Endothelial cell of umbilical vein (primary cell): ENCODE data around the gene SLC25A34. TPM values are rescaled to one million over a fixed set of nuclear protein-coding genes. Genes with fewer than 3 reads are reported as not detected.

Source experiments
- BruUV-seq: library from RNA; stranded (reverse); fragments of 400-500 nt; replicated peaks from 2 replicates; lab custom pipeline; 2021; lab: Mats Ljungman, UMichigan
- CTCF ChIA-PET: fragments of 300-600, 350-600 bp; sonication (Branson Sonifier 250); formaldehyde crosslinking; loops from one replicate; lab custom pipeline; 2021; ENCODE audit warnings: antibody characterized with exemption, inconsistent platforms; lab: Charles Lee
- POLR2A ChIA-PET: fragments of 300-600, 350-600 bp; sonication (Branson Sonifier 250); formaldehyde crosslinking; loops from one replicate; lab custom pipeline; 2021; ENCODE audit warnings: antibody characterized with exemption, inconsistent platforms; lab: Charles Lee
- DNase-seq: peaks from one replicate; pipeline ENCODE4 v3.0.0-alpha.2; 2011; ENCODE audit warnings: low read depth, low spot score
- FAIRE-seq: peaks from 2 replicates; lab custom pipeline; 2011; peaks lifted over from hg19 to GRCh38; lab: Jason Lieb, UNC
- H2AFZ ChIP-seq: 2 replicates; pipeline ENCODE4 v1.6.0; 2012; ENCODE audit warnings: low read depth, low read length, control low read depth, inconsistent platforms
- H3K27ac ChIP-seq: 2 replicates; pipeline ENCODE4 v1.5.1; 2011; ENCODE audit warnings: low read depth, mild to moderate bottlenecking, control low read depth, low read length, moderate library complexity; ENCODE audit not compliant: insufficient read depth
- H3K27me3 ChIP-seq, 2 experiments: 2 replicates each; pipeline versions ENCODE4 v1.6.0 to v1.6.1; 2011; ENCODE audit warnings: low read length in 2 of 2, mixed read lengths in 1 of 2; ENCODE audit not compliant: control insufficient read depth in 2 of 2, insufficient read depth in 2 of 2
- H3K36me3 ChIP-seq, 2 experiments: 2 replicates in 1 of 2; 3 replicates in 1 of 2; pipeline ENCODE4 v1.5.1; 2011; ENCODE audit warnings: low read length in 2 of 2, mild to moderate bottlenecking in 1 of 2, moderate library complexity in 1 of 2; ENCODE audit not compliant: control insufficient read depth in 2 of 2, insufficient read depth in 2 of 2; ENCODE audit errors: extremely low read depth in 1 of 2
- H3K4me1 ChIP-seq: 3 replicates; pipeline ENCODE4 v1.5.1; 2011; ENCODE audit warnings: mild to moderate bottlenecking, low read length; ENCODE audit not compliant: control insufficient read depth, insufficient read depth; ENCODE audit errors: extremely low read depth
- H3K4me2 ChIP-seq: 2 replicates; pipeline ENCODE4 v1.6.1; 2011; ENCODE audit warnings: low read length, control low read depth, mixed read lengths; ENCODE audit not compliant: insufficient read depth
- H3K4me3 ChIP-seq, 3 experiments: fragments of 200-600 bp in 1 of 3; sonication (generic), shearing (Covaris generic) in 1 of 3; replicated peaks in 1 of 3; 2 replicates each; pipeline ENCODE4 v1.5.1; 2011 to 2016; ENCODE audit warnings: control low read depth in 3 of 3, low read length in 3 of 3, mild to moderate bottlenecking in 2 of 3, inconsistent platforms in 1 of 3, low read depth in 1 of 3, moderate library complexity in 1 of 3; ENCODE audit not compliant: insufficient read depth in 1 of 3
- H3K79me2 ChIP-seq: 2 replicates; pipeline ENCODE4 v1.6.0; 2012; ENCODE audit warnings: low read length, inconsistent platforms; ENCODE audit not compliant: control insufficient read depth, insufficient read depth
- H3K9ac ChIP-seq: replicated peaks from 2 replicates; pipeline ENCODE3; 2011; ENCODE audit warnings: low read length, control low read depth; ENCODE audit not compliant: insufficient read depth; ENCODE audit errors: extremely low read depth
- H3K9me1 ChIP-seq: replicated peaks from 3 replicates; pipeline ENCODE4 v1.6.0; 2011; ENCODE audit warnings: mild to moderate bottlenecking, low read length; ENCODE audit not compliant: control insufficient read depth, insufficient read depth; ENCODE audit errors: extremely low read depth
- H3K9me3 ChIP-seq: replicated peaks from 2 replicates; pipeline ENCODE4 v1.5.1; 2012; ENCODE audit warnings: low read length, inconsistent platforms; ENCODE audit not compliant: control insufficient read depth, insufficient read depth
- H4K20me1 ChIP-seq: replicated peaks from 2 replicates; pipeline ENCODE3; 2011; ENCODE audit warnings: mild to moderate bottlenecking, low read length; ENCODE audit not compliant: control insufficient read depth, insufficient read depth; ENCODE audit errors: extremely low read depth
- CTCF ChIP-seq, 2 donors: IDR thresholded peaks; 1 replicate in 1 of 2; 2 replicates in 1 of 2; pipeline ENCODE4 v1.5.1; 2011; ENCODE audit warnings: low read length in 2 of 2, mild to moderate bottlenecking in 2 of 2, moderate library complexity in 2 of 2, control low read depth in 1 of 2, inconsistent platforms in 1 of 2, low read depth in 1 of 2; ENCODE audit not compliant: insufficient read depth in 1 of 2; ENCODE audit errors: extremely low read depth in 1 of 2
- EZH2 ChIP-seq: IDR thresholded peaks from 2 replicates; pipeline ENCODE4 v1.6.1; 2012; ENCODE audit warnings: borderline replicate concordance, low read depth, mild to moderate bottlenecking, moderate library complexity, low read length, inconsistent platforms; ENCODE audit not compliant: severe bottlenecking
- FOS ChIP-seq: IDR thresholded peaks from 2 replicates; pipeline ENCODE4 v1.6.1; 2011; ENCODE audit warnings: mild to moderate bottlenecking, low read length, moderate library complexity, borderline replicate concordance; ENCODE audit not compliant: insufficient read depth
- JUN ChIP-seq: IDR thresholded peaks from 2 replicates; pipeline ENCODE4 v1.6.1; 2011; ENCODE audit warnings: borderline replicate concordance, low read depth; ENCODE audit not compliant: insufficient read length, insufficient read depth
- MYC ChIP-seq: IDR thresholded peaks from one replicate; pipeline ENCODE4 v1.6.1; 2011; ENCODE audit warnings: mild to moderate bottlenecking, low read depth, low read length
- POLR2A ChIP-seq: IDR thresholded peaks from 2 replicates; pipeline ENCODE4 v1.6.1; 2012; ENCODE audit warnings: low read depth, mild to moderate bottlenecking, control low read depth, low read length
- POLR2AphosphoS5 ChIP-seq: IDR thresholded peaks from 2 replicates; pipeline ENCODE4 v1.6.1; 2012; ENCODE audit warnings: low read depth, mild to moderate bottlenecking, control low read depth, low read length, moderate library complexity; ENCODE audit not compliant: insufficient read depth
- dilution Hi-C: fragments of 300-500 bp; cut with MboI; formaldehyde crosslinking; loops from one replicate; pipeline ENCODE4 v1.15.0; 2019; ENCODE audit warnings: low sequenced_read_pairs; ENCODE audit not compliant: extremely low pct_ligation_motif_present
- intact Hi-C: fragments of 100-400 bp; cut with micrococcal nuclease; formaldehyde crosslinking; loops from one replicate; pipeline ENCODE4 v1.10.0; 2022
- polyA plus RNA-seq, 4 experiments: library from polyadenylated mRNA; depleted of rRNA in 3 of 4; stranded (reverse) in 3 of 4; unstranded in 1 of 4; fragments of >200 nt; gene quantifications; 2 replicates each; pipeline versions ENCODE4 v1.2.1 to v1.2.3, GENCODE V29; 2011 to 2012; ENCODE audit warnings: missing spikeins in 1 of 4
- total RNA-seq: library from RNA; stranded (reverse); gene quantifications from 2 replicates; pipeline ENCODE4 v1.2.3, GENCODE V29; 2021

Gene SLC25A34
- total and polyA plus RNA-seq, 2 donors (not counting 3 experiments of a cell fraction or from before 2014, with no cell fraction given): 0.90 to 1.1 TPM

DNA sequence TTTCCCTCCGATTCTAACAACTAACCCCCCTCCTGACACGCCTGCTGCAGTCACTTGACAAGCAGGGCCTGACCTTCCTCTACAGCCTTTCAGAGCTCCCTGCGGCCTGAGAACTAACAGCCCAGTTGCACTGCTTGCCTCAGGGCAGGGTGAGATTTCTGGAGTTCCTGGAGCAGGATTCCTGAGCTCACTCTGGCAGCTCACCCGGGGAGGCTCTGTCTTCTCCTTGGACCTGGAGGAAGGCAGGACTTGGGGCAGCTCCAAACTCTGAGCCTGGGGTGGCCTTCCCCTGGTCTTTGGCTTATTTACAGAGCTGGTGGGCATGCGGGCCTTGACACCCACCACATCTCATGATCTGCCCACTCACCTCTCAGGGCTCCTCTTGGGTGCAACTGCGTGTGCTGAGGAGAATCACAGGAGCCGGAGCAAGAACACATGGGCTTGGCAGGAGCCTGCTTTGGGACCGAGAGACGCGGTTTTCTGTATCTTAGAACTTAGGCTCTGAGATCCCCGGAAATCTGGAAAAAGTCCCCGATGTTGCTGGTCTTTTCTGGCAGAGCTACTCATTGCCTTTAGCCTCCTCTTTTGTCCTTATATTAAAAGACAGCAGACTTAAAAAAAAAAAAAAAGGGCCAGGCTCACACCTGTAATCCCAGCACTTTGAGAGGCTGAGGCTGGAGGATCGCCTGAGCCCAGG is 13.1 kb upstream of the SLC25A34 start:
- ChIA-PET CTCF (interaction anchor here (1.1 to 1.7 kb wide), 2 partner anchors 9 to 18 kb away, joined by 3 to 6 read pairs; no protein-coding TSS in a partner anchor), POLR2A (no interaction called here)
- no peak overlapping the region for H3K9ac ChIP-seq
- H3K4me2 ChIP-seq: no peak overlapping the region
- dilution Hi-C loops (no loop called here), intact Hi-C loops (no loop called here)
- no peaks in the 10 kb centered on the region for H3K9me1 ChIP-seq
- FAIRE-seq (no peak), DNase-seq (no peak)
- no TSS peak for BruUV-seq
- TF ChIP-seq FOS (no peak), POLR2A (no peak), EZH2 (no peak), POLR2AphosphoS5 (no peak), JUN (no peak), MYC (no peak), CTCF (IDR thresholded peaks at IDR 0.05; ENCODE audit: extremely low read depth in 1 of 2, insufficient read depth in 1 of 2, low read depth in 1 of 2, low read length in 2 of 2) (no peak)
- peaks cover 9 to 54% of the 10 kb centered on the region in 2 experiments for H3K36me3 ChIP-seq
- H3K4me1 ChIP-seq: no peaks in the 10 kb centered on the region
- H2AFZ ChIP-seq: no peak overlapping the region
- H3K79me2 ChIP-seq: no peaks in the 10 kb centered on the region
- no peak overlapping the region for H3K27ac ChIP-seq
- H3K9me3 ChIP-seq: no peaks in the 10 kb centered on the region
- no peaks in the 10 kb centered on the region for H3K27me3 ChIP-seq
- H4K20me1 ChIP-seq: no peaks in the 10 kb centered on the region
- H3K4me3 ChIP-seq: no peak overlapping the region
